NCI-H187 (cell line): ENCODE results near the gene LRRC3C.
"Not testable (repeated sequence)": the region's sequence is repeated elsewhere in the genome, so short reads cannot be mapped to it uniquely, and the experiment has no call there.

Experiments
- DNase-seq, 2 experiments: peaks; one replicate each; lab custom pipeline; 2025; lab: John Stamatoyannopoulos, UW

LRRC3C gene

DNA sequence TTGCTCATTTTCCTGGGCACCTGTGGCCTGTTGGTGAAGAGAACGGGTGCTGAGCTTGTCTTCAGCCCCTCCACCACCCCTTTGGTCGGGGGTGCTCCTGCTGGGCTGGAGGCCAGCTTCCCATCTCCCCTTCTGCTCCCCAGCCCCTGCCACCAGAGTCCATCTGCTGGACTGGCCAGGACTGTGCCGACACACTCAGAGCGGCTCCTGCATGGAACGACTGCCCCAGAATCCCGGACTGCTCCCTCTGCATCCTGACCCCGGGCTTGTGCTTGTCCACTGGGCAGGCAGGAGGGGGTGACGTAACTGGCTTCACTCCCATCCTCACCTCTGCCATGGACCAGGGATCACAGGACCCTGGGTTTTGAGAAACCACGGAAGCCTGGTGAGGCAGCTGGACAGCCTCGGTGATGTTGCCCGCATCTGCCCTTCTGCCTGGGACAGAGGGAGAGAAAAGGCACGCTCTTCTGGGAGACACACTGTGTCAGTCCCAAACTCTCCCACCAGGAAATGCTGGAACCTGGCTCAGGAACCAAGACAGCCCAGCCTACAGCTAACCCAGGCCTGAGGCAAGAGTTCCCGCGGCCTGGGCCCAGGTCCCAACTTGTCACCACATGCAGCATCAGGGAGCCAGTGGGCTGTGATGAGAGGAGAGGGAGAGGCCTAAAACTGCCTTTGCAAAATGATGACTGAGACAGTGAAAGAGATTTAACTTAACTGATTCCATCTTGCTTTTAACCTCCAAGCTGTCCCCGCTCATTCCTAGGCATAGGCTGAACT, 19.2 kb downstream of the LRRC3C start:
- no peak for DNase-seq

DNA sequence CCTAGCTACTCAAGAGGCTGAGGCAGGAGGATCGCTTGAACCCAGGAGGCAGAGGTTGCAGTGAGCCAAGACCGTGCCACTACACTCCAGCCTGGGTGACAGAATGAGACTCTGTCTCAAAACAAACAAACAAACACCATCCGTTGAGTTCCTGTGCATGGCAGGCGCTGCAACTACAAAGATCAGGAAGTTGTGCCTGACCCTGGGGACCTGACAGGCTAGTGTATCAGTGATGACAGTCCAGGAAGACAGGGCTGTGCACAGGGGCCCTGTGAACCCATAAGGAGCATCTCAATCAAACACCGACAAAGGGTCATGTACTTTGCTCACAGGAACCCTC, 20.9 kb downstream of the LRRC3C start:
- DNase-seq = not testable (repeated sequence)

DNA sequence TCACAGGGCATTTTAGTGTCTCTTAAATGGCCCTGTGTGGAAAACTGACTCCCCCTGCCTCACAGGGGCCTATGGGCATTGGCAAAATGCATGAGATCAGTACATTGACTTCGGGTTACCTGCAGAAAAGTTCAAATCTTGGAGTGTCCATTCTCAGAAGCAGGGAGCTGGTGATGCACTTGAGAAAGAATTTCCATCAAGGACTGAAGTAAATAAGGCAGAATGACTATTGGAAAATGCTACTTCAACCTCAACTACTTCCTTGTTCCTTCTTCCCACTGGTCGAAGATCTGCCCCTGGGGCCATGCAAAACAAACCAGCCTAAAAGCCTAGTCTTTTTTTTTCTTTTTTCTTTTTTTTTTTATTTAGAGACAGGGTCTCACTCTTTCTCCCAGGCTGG, 21.5 kb downstream of the LRRC3C start:
- no peak for DNase-seq

DNA sequence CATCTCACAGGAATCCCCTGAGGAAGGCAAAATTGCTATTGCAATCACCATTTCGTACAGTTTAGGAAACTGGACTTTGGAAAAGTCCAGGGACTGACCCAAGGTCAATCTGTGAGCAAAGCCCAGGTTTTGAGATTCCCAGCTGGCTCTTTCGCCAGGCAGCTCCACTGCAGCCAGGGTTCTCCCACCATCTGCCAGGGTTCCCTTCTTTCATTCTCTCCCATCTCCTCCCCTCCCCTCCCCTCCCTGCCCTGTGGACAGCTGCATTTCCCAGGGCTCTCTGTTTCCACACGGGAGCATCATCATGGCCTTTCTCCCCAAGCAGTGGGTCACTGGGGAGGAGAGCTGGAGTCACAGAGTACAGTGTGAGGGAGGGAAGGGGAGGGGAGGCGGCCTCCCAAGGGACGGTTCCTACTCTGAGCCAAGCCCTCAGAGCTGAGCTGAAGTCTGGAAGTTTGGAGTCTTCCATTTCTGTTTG, 23.4 kb downstream of the LRRC3C start:
- no peak for DNase-seq

DNA sequence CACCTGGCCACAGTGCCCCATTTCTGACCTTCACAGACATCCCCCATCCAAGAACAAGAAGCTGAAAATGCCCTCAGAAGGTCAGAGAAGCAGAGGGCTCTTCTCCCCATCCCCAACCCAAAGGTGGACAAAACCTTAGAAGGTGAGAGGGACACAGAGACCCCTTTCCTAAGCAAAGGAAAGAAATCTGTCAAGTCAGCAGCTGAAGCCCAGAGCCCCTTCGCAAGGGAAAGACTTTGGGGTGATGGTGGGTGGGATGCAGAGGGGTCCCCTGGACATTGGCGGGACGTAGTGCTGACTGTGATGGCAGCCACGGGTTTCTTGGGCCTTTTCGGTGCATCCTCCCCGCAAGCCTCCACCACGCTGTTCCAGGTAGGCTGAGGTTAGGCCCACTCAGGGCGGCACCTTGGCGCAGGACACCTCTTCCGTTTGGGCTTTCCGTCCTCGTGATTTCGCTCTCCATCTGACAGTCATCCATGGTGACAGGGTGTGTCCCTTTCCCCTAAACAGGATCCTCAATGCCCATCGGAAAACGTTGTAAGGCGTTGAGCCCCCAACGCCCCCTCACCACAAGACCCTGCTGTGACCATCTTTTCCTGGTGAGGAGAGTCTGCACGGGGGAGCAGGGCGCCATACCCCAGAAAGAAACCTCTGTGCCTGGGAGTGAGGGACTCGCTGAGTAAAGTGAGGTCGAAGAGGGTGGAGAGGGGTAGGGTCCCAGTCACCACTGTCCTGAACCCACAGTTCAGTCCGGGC, 24.6 kb downstream of the LRRC3C start:
- DNase-seq = no peak

DNA sequence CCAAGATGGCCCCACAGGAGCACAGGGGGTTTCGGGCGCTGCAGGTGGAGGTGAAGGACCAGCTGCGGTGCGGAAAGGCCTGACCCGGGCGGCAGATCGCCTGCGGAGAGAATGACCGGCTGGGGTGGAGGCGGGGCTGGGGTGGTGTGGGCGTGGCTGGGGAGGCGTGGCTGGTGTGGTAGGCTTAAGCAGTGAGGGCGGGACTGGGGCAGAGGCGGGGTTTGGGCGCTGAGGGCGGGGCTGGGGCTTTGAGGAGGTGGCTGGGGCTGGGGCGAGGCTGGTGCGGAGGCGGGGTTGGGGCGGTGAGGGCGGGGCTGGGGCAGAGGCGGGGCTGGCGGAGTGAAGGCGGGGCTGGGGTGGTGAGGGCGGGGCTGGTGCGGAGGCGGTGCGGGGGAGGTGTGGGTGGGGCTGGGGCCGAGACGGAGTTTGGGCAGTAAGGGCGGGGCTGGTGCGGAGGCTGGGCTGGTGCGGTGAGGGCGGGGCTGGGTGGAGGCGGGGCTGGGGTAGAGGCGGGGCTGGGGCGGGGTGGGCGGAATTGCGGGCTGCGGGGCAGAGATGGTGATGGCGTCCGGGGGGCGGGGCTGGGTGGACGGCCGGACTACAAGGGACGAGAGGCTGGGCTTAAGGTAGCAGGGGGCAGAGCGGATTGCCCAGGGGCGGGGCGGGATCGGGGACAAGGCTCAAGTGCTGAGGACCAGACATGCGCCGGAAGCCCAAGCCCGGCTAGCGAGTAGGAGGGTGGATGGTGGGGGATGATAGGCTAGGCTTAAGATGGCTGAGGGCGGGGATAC, 25.3 kb downstream of the LRRC3C start:
- DNase-seq = peak; percentile 89 to 96

DNA sequence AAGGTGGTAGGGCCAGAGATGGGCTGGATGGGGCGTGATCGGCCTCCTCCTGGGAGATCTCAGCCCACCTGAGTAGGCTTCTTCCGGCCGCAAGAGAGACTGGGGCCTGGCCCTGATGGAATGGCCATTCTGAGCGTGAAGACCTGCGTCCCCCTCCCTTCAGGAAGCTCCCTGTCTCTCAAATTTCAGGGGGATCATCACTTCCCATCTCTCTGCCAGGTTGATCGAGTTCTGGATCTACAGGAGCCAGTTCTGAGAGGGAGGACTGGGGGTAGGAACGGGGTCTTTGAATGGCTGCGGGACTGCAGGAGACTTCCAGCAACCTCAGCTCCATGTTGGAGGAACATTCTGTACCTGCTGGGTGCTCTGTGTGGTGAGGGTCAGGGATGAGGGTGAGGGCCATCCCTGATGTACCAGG, 25.9 kb downstream of the LRRC3C start:
- no peak for DNase-seq

DNA sequence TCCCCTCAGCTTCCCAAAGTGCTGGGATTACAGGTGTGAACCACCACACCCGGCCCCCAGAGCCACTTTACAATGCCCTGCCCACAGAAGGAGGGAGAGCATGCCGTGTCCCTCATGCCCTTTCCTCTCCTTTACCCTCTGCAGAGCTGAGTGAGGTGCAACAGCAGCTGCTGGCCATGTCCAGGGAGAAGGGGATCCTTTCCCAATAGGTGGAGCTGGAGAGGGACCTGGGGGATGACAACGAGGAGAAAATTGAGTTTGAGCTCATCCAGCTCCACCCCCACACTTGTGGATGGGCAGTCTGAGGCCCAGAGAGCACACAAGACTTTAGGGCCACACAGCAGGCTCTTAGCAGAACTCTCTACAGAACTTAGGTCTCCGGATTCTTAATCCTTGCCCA, 27.3 kb downstream of the LRRC3C start:
- no peak for DNase-seq

DNA sequence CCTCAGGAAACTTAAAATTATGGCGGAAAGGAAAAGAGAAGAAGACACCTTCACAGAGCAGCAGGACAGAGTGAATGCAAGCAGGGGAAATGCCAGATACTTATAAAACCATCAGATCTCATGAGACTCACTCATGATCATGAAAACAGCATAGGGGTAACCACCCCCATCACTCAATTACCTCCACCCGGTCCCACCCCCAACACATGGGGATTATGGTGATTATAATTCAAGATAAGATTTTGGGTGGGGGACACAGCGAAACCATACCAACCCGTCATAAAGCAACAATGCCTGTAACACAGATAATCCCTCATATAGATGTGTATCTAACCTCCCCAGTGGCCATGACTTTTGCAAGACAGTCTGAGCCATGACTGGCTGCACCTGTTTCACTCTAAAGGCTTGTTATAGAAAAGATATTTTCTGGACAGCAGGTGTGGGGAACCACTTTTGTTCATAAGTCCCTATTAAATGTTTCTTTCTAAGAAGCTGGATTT, 28.2 kb downstream of the LRRC3C start:
- DNase-seq = no peak

DNA sequence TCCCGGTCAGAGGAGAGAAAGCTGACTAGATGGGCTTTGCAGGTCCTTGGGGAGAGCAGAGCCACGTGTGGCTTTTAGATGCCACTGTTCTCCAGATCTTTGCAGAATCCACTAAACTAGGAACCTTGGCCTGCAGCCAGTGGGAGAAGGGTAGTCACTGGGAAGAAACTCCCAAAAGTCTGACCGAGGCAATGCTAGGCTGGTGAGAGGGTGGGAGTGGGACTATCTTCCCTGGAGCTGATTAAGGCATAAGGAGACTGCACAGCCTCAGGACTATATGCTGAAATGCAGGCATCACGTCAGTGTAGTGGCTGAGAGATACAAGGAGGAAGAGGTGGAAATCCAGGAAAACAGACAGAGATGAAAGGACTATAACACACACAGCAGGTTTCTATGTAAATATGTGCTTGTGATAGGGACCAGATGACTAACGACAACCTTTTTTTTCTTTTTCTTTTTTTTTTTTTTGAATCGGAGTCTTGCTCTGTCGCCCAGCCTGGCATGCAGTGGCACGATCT, 33.1 kb downstream of the LRRC3C start:
- DNase-seq = no peak

DNA sequence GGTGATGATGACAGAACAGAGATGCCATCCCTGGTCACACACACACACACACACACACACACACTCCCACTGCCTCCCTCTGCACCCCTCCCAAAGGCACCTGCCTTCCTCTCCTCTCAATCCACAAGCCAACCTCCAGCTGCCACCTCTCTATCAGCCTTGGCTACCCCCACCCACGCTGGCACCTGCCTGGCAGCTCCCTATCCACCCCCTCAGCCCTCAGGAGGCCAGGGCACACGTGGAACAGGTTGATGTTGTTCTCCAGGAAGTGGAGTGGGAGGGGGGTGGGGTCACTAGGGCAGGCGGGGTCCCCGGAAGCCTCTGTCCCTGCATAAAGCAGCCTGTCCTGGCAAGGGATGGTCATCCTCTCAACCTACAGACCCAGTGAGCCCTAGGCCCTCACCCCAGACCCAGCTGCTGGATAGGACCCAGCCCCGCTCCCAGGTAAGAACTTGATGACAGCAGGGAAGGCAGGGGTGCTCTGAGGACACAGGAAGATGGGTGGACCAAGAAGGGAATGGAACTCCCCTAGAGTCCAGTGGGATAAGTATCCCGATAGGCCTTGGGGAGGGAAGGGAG, 35.2 kb downstream of the LRRC3C start, which contains the start of gene GSDMA:
GSDMA (plus strand) TSS at position 363 of the 579 bp plus-strand sequence. CDS start 2,684 bp downstream, outside the sequence.
- no peak for DNase-seq

DNA sequence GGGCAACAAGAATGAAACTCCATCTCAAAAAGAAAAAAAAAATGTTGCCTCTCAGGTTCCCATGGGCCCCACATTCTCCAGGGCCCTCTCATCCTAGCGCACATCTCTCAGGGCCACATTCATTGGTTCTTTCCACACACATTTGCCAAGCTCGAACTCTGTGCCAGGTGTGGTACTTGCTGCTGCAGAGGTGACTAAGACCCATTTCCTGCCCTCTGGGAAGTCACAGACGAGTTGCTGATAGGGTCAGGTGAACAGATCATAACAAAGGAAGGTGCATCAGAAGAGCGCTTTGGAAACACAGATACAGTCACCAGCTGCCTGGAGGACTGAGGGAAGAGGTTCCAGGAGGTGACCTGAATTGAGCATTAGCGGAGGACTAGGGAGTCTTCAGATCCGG, 36.3 kb downstream of the LRRC3C start:
- DNase-seq = no peak

DNA sequence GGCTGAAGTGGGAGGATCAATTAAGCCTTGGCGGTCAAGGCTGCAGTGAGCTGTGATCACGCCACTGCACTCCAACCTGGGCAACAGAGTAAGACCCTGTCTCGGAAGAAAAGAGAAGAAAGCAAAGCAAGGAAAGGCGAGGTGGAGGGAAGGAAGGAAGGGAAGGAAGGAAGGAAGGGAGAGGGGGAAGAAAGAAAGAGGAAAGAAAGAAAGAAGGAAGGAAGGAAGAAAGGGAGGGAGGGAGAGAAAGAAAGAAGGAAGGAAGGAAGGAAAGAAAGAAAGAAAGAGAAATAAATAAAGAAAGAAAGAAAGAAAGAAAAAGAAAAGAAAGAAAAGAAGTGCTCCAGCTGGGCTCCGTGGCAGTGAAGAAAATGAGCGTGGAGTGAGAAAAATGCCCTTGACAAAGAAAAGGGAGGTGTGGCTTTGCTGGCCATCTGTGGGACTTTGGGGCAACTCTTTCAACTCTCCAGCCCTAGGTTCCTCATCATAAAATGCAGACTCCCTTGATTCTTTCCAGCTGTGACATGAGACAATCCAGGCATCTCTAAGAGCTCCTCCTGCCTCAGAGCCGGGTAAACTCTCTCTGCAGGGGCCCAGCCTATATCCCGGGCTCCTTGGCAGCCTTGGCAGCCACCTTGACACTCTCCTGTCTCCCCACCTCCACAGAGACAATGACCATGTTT, 37.6 kb downstream of the LRRC3C start:
- no peak for DNase-seq

DNA sequence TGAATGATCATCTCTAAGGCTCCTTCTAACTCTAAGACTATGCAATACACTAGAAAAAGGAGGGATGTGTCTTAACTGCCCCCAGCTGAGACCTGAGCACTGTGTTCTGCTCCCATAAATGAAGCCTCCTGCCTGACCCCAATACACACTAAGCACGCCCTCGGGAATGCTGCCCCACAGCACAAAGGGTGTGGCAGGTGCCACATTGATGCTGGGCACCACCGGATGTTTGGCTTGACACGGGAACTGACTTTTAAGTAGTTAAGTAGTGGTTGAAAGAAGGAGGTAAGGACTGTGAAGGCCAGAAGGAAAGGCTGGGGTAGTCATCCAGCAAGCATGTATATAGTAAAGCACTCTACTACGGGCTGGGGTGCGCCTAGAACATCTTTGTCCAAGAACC, 39.2 kb downstream of the LRRC3C start:
- DNase-seq = no peak

DNA sequence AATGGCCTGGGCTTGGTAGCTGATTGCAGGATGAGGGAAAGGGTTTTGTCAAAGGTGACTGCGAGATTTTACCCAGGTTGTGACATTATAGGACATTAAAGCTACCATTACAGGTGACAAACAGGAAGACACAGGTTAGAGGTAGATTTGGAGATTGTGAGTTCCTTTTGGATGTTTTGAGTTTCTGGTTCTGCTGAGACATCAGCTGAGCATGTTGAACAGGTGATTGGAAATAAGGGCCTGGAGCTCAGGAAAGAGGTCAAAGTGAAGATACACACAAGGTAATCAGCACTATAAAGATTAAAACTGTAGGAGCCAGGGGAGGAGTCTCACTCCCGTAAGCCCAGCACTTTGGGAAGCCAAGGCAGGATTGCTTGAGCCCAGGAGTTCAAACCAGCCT, 41.2 kb downstream of the LRRC3C start:
- DNase-seq = no peak

DNA sequence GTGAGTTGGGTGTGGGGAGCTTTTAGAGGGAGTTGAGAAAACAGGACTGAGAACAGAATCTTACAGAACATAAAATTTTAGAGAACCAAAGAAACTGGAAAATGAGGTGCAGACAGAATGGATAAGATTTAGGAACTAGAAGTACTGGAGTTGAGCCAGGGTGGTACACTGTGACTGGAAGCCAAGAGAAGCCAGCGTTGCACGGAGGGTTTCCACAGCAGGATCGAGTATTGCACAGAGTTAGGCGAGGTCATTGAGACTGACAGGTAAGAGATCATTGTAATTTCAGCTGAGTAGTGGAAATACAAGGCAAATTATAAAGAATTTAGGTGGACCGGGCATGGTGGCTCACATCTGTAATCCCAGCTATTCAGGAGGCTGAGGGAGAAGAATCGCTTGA, 41.8 kb downstream of the LRRC3C start:
- DNase-seq = no peak

DNA sequence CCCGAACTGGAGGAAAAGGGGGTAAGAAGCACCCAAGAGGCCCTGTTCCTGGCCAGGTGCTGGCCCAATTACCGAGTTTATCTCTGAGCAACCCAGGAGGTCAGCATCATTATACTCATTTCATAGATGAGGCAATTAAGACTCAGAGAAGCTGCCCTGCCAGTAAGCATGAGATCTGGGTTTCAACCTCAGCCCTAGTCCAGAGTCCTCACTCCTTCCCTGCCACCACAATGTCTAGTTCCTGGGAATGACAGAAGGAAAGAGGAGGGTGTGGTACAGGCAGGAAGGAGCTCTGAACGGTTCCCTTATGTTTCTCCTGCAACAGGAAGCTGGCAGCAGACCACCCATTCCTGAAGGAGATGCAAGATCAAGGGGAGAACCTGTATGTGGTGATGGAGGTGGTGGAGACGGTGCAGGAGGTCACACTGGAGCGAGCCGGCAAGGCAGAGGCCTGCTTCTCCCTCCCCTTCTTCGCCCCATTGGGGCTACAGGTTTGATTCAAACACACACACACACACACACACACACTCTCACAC, 42.7 kb downstream of the LRRC3C start:
- no peak for DNase-seq

DNA sequence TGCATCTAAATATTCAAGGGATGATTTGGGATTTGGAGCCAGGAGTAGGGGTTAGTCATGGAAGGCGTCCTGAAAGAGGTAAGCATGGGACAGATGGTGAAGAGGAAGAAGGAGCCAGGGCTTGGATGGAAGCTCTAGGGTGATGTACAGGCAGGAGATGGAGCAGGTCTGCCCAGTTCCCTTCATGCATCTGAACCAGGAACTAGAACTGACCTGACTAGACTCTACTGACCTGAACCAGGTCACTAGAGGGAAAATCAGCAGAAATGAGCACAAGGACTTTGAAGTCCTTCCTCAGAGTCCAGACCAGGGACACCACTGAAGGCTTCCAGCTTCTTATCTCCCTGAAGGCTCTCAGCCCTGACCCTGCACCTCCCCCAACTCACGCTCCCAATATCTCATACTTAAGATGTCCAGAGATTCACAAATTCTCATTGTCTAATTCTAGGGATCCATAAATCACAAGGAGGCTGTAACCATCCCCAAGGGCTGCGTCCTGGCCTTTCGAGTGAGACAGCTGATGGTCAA, 43.6 kb downstream of the LRRC3C start:
- DNase-seq = no peak

DNA sequence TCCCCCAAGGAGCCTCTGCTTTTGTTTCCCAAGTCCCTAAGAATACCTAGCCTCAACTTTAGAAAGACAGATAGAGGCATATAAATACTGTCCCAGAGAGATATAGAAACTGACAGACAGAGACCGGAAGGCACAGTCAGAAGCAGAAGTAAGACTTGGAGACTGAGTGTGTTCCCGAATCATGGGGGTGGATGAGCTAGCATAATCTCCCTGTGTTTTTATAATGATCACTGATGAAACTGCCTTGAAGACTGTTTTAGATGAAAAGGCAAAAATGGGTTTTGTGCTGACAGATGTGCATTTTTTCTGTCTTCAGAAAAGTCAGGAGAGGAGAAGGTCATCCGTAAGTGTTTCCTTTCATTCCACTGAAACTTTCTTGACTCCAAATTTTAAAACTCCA, 44.7 kb downstream of the LRRC3C start:
- no peak for DNase-seq

DNA sequence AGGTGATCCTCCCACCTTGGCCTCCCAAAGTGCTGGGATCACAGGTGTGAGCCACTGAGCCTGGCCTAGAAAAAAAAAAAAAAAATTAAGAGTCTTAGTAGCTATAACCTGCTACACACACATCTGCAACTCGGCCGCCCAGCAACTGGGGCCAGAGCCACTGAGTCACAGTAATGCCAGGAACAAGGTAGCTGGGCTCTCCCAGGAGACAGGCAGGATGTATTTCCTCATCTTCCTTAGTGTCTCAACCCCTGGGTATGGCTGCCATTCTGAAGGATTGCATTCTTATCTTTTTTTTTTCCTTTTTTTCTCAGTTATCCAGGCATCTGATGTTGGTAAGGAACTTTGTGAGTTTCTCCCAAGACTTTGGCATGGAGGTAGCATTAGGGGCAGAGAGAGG, 46.0 kb downstream of the LRRC3C start:
- DNase-seq = no peak

DNA sequence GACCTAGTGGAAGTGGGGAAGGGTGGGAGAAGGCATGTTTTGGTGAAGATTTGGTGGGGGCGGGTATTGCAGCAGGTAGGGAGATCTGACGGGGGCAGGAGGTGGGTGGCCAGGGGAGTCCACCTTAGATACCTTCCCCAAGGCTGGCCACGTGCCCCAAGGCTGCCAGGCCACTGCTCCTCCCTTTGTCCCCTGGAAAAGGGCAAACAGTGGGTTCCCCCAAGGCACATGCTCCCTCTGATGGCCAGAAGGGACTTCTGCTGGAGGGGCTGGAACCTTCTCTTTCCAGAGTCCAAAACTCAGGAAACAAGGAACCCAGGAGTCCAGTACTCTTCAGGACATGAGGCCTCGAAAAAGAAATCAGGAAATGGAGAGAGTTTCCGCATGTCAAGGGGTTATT, 46.9 kb downstream of the LRRC3C start:
- DNase-seq = no peak
